HAP-1 (cell line): ENCODE data around the gene IWS1.
A peak's percentile ranks its signal among the peaks of the same experiment; 100 is the strongest.
"Not testable (repeated sequence)": the region's sequence is repeated elsewhere in the genome, so short reads cannot be mapped to it uniquely, and the experiment has no call there.

Source experiments
- DNase-seq, 2 experiments: peaks; one replicate each; pipeline ENCODE4 v3.0.0-alpha.2; 2016 to 2020; ENCODE audit warnings: low spot score in 2 of 2
- H3K27me3 ChIP-seq: fragments of 250-450 bp; sonication (Bioruptor Pico); 2 replicates; pipeline ENCODE4 v1.5.1; 2020; ENCODE audit warnings: low read depth, mild to moderate bottlenecking, moderate library complexity
- H3K36me3 ChIP-seq: fragments of 250-450 bp; sonication (Bioruptor Pico); replicated peaks from 2 replicates; pipeline ENCODE4 v1.5.1; 2020; ENCODE audit warnings: mild to moderate bottlenecking
- H3K4me1 ChIP-seq: fragments of 250-450 bp; sonication (Bioruptor Pico); 2 replicates; pipeline ENCODE4 v1.5.1; 2020; ENCODE audit warnings: mild to moderate bottlenecking
- H3K4me3 ChIP-seq: fragments of 250-450 bp; sonication (Bioruptor Pico); 2 replicates; pipeline ENCODE4 v1.5.1; 2020; ENCODE audit warnings: mild to moderate bottlenecking, moderate library complexity
- H3K9me3 ChIP-seq: fragments of 250-450 bp; sonication (Bioruptor Pico); 2 replicates; pipeline ENCODE4 v1.5.1; 2020; ENCODE audit warnings: mild to moderate bottlenecking, moderate library complexity
- in situ Hi-C: fragments of 300-500 bp; cut with MboI; formaldehyde crosslinking; loops from 3 replicates; pipeline ENCODE4 v1.14.3; 2020; ENCODE audit warnings: low sequenced_read_pairs, inconsistent platforms, mixed read lengths

The IWS1 gene

DNA sequence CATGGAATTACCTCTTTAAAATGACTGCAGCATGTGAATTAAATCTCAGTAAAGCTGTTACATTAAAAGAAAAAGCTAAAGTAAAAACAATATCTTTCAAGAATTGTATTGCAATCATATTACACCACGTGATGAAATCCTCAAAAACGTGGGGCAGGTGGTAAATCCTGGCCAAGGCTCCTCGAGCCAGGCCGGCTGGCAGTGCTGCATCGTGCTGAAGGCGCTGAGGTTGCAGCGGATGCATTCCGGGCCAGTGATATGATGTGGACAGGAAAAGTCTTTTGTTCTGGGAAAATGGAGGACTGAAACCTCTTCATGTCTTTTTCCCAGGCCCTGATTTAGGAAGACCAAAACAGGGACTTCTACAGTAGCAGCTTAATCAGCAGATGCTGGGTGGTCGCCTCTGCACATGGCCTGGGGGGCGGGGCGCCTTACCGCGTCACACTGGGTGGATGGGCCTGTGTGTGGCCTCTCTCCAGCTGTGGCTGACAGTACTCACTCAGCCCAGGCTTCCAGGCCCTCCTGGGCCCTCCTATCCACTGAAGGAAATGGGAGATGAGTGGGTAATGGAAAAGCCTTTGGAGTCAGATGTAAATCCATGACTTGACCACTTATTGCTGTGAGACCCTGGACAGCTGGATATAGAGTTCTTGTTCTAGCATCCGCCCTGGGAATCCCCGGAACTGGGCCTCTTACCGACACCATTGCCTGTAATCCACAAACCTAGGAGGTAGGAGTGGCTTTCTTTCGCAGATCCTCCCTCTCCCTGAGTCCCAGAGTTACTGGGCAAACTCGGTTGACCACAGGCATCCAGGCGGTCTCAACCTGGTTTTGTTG, 62.9 kb downstream of the IWS1 start:
- H3K9me3 ChIP-seq: no peaks in the 10 kb centered on the region
- in situ Hi-C loops: no loop called here
- H3K4me1 ChIP-seq: no peaks in the 10 kb centered on the region
- no peaks in the 10 kb centered on the region for H3K27me3 ChIP-seq
- no peak overlapping the region for H3K4me3 ChIP-seq
- DNase-seq: no peak
- no peaks in the 10 kb centered on the region for H3K36me3 ChIP-seq

DNA sequence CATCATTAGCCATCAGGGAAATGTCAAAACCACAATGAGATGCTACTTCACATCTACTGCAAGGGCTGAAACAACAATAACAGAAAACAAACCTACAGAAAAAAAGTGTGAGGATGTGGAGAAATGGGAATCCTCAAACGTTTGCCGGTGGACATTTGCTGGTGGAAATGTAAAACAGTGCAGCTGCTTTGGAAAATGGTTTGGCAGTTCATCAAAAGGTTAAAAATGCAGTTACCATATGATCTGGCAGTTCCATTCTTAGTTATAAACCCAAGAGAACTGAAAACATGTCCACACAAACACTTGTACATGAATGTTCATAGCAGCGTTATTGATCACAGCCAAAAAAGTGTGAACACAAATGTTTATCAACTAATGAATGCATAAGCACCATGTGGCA, 63.8 kb downstream of the IWS1 start:
- Histone ChIP-seq H3K36me3 (no peaks in the 10 kb centered on the region), H3K4me1 (no peaks in the 10 kb centered on the region), H3K27me3 (no peaks in the 10 kb centered on the region), H3K9me3 (no peaks in the 10 kb centered on the region), H3K4me3 (no peak overlapping the region)
- in situ Hi-C loops: no loop called here
- no peak for DNase-seq

GRCh38 chr2:127456960-127457359, 69.3 kb downstream of the IWS1 start:
- no peak for DNase-seq
- in situ Hi-C loops: no loop called here
- Histone ChIP-seq H3K27me3 (no peaks in the 10 kb centered on the region), H3K9me3 (no peaks in the 10 kb centered on the region), H3K4me1 (peaks cover 12% of the 10 kb centered on the region), H3K36me3 (no peaks in the 10 kb centered on the region), H3K4me3 (no peak overlapping the region)

GRCh38 chr2:127455566-127456493, 70.5 kb downstream of the IWS1 start:
- in situ Hi-C loops: no loop called here
- no peaks in the 10 kb centered on the region for H3K36me3 ChIP-seq
- peaks cover 12% of the 10 kb centered on the region for H3K4me1 ChIP-seq
- no peaks in the 10 kb centered on the region for H3K27me3 ChIP-seq
- no peak overlapping the region for H3K4me3 ChIP-seq
- H3K9me3 ChIP-seq: no peaks in the 10 kb centered on the region
- peak; percentile 16 to 17 for DNase-seq

- H3K9me3 ChIP-seq: no peaks in the 10 kb centered on the region
- no peak overlapping the region for H3K4me3 ChIP-seq
- H3K4me1 ChIP-seq: peaks cover 12% of the 10 kb centered on the region
- no peaks in the 10 kb centered on the region for H3K27me3 ChIP-seq
- H3K36me3 ChIP-seq: no peaks in the 10 kb centered on the region
- in situ Hi-C loops: no loop called here
- DNase-seq: peak in 1 of 2 experiments; percentile 24
Observed at GRCh38 chr2:127454595-127455565, 71.4 kb downstream of the IWS1 start.

- Histone ChIP-seq H3K27me3 (no peaks in the 10 kb centered on the region), H3K36me3 (no peaks in the 10 kb centered on the region), H3K9me3 (no peaks in the 10 kb centered on the region), H3K4me1 (peaks cover 12% of the 10 kb centered on the region), H3K4me3 (no peak overlapping the region)
- DNase-seq: peak in 1 of 2 experiments; percentile 24
- in situ Hi-C loops: no loop called here
Observed at GRCh38 chr2:127453392-127454171, 72.7 kb downstream of the IWS1 start.

DNA sequence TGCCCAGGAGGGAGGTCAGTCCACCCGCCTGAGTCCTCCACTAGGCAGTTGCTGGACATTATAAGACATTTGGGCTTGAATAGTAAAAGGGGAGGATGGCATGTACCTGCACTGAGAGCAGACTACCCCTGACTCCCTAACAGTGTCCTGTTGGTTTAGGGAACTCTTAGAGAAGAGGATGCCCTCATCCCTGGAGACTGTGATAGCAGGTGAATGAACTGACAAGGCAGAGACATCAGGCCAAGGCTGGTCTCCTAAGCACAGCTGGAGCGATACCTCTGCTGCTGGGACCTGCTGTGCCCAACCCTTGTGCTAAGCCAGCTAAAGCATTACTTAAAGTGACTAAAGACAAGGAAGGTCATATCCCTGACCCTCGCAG, 73.3 kb downstream of the IWS1 start:
- H3K4me3 ChIP-seq: no peak overlapping the region
- H3K4me1 ChIP-seq: peaks cover 12% of the 10 kb centered on the region
- H3K9me3 ChIP-seq: no peaks in the 10 kb centered on the region
- no peaks in the 10 kb centered on the region for H3K27me3 ChIP-seq
- no peak for DNase-seq
- no peaks in the 10 kb centered on the region for H3K36me3 ChIP-seq
- in situ Hi-C loops: no loop called here

- H3K36me3 ChIP-seq, H3K27me3 ChIP-seq, DNase-seq, in situ Hi-C loops, H3K4me3 ChIP-seq, H3K9me3 ChIP-seq: not testable (repeated sequence)
- peaks cover 12% of the 10 kb centered on the region for H3K4me1 ChIP-seq
Observed at GRCh38 chr2:127452423-127452822, 73.9 kb downstream of the IWS1 start.

GRCh38 chr2:127451981-127452380, 74.3 kb downstream of the IWS1 start:
- H3K4me3 ChIP-seq: no peak overlapping the region
- no peak for DNase-seq
- H3K36me3 ChIP-seq: no peaks in the 10 kb centered on the region
- peaks cover 12% of the 10 kb centered on the region for H3K4me1 ChIP-seq
- no peaks in the 10 kb centered on the region for H3K27me3 ChIP-seq
- in situ Hi-C loops: no loop called here
- H3K9me3 ChIP-seq: no peaks in the 10 kb centered on the region

DNA sequence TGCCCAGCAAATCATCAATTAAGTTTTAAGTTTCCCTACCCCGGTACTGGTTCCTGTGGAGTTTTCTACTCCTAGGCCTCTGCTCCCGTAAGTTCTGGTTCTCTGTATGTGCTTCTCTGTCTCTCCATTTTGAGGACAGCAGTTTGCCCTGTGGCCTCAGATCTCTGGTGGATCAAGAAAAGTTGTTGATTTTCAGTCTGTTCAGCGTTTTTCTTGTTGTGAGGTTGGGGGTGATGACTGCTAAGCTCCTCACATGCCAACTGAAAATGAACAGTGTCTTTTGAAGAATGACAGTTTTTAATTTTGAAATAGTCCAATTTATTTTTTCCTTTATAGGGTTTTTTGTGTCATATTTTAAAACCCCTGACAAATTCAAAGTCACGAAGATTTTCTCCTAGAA, 76.4 kb downstream of the IWS1 start:
- no peaks in the 10 kb centered on the region for H3K36me3 ChIP-seq
- in situ Hi-C loops: no loop called here
- H3K4me3 ChIP-seq: no peak overlapping the region
- no peaks in the 10 kb centered on the region for H3K27me3 ChIP-seq
- H3K9me3 ChIP-seq: no peaks in the 10 kb centered on the region
- H3K4me1 ChIP-seq: peaks cover under 1% of the 10 kb centered on the region
- no peak for DNase-seq

- H3K4me1 ChIP-seq: no peaks in the 10 kb centered on the region; the same call in 1 of the 2 replicates
- H3K27me3 ChIP-seq: no peaks in the 10 kb centered on the region
- in situ Hi-C loops: no loop called here
- DNase-seq: no peak
- no peak overlapping the region for H3K4me3 ChIP-seq
- 0 out of 2 replicates have a peak, but pooled peaks cover 1% of the 10 kb centered on the region for H3K9me3 ChIP-seq
- no peaks in the 10 kb centered on the region for H3K36me3 ChIP-seq
Observed at GRCh38 chr2:127449414-127449813, 76.9 kb downstream of the IWS1 start.

DNA sequence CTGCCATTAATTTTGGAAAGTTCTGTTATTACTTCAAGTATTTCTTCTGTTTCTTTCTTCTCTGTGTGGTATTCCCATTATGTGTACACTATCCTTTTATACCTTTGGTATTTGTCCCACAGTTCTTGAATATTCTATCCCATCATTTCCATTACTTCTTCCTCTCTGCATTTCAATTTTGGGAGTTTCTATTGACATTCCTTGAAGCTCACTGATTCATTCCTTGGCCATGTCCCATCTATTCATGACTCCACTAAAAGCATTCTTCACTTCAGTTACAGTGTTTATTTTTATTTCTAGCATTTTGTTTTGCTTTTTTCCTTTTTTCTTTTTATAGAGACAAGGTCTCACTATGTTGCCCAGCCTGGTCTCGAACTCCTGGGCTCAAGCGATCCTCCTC, 77.8 kb downstream of the IWS1 start:
- Histone ChIP-seq H3K27me3 (no peaks in the 10 kb centered on the region), H3K36me3 (no peaks in the 10 kb centered on the region), H3K4me1 (no peaks in the 10 kb centered on the region; the same call in 1 of the 2 replicates), H3K9me3 (0 out of 2 replicates have a peak, but pooled peaks cover 5% of the 10 kb centered on the region), H3K4me3 (no peak overlapping the region)
- in situ Hi-C loops: no loop called here
- DNase-seq: no peak
